ENCODE results near the gene RNF103.
A peak's percentile ranks its signal among the peaks of the same experiment; 100 is the strongest.
"Not testable (repeated sequence)": the region's sequence is repeated elsewhere in the genome, so short reads cannot be mapped to it uniquely, and the experiment has no call there.

Gene RNF103

GRCh38 chr2:86610871-86611270 is 12.8 kb downstream of the RNF103 start:
- peaks cover 19% of the 10 kb centered on the region for H3K4me1 Mint-ChIP-seq
- H3K27ac Mint-ChIP-seq: no peak overlapping the region
- no peaks in the 10 kb centered on the region for H3K9me3 Mint-ChIP-seq
- H3K27me3 Mint-ChIP-seq: no peaks in the 10 kb centered on the region
- ATAC-seq (no peak), DNase-seq (no peak)
- no peak overlapping the region for H3K4me3 Mint-ChIP-seq

DNA sequence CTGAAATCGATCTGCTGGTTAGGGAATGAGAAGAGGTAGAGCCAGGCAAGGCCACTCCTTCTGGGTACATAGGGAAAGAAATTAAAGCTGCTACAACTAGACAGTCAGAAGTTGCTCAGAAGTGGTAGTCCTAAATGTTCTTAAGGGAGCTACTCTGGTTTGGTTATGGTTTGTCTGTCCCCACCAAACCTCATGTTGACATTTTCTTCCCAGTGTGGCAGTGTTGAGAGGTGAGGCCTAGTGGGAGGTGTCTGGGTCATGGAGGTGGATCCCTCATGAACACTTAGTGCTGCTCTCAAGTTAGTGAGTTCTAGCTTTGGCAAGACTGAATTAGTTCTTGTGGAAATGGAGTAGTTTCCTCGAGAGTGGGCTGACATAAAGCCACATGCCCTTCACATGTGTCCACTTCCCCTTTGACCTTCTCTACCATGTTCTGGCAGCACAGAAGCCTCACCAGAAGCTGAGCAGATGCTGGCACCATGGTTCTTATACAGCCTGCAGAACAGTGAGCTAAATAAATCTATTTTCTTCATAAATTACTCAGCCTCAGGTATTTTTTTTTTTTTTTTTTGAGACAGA is 14.7 kb downstream of the RNF103 start:
- peak overlapping the region; percentile 27 for H3K27ac Mint-ChIP-seq
- no peaks in the 10 kb centered on the region for H3K27me3 Mint-ChIP-seq
- ATAC-seq (no peak), DNase-seq (no peak)
- peaks cover 19% of the 10 kb centered on the region for H3K4me1 Mint-ChIP-seq
- no peak overlapping the region for H3K4me3 Mint-ChIP-seq
- no peaks in the 10 kb centered on the region for H3K9me3 Mint-ChIP-seq

- H3K27ac Mint-ChIP-seq: no peak overlapping the region
- H3K9me3 Mint-ChIP-seq: no peaks in the 10 kb centered on the region
- H3K27me3 Mint-ChIP-seq: no peaks in the 10 kb centered on the region
- H3K4me1 Mint-ChIP-seq: no peaks in the 10 kb centered on the region
- ATAC-seq (no peak), DNase-seq (no peak)
- no peak overlapping the region for H3K4me3 Mint-ChIP-seq
These were observed 19.8 kb downstream of the RNF103 start for GRCh38 chr2:86603905-86604304.

DNA sequence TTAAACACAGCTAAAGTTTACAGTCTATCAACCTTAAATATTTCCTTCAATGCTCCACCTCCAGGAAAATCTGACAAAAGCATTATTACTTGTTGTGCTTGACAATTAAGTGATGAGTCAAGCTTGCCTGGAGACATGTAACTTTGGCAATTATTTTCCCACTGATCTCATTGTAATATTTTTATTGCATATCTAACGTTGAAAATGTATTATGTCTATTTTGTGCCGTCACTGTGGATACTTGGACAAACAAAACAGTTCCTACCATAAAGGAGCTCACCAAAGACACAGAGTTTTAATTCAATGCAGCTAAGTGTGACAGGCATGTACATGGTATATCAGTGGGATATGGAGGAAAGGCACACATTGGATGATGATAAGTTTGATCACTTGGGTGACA is 24.7 kb downstream of the RNF103 start:
- ATAC-seq: no peak
- no peaks in the 10 kb centered on the region for H3K27me3 Mint-ChIP-seq
- H3K4me3 Mint-ChIP-seq: no peak overlapping the region
- no peaks in the 10 kb centered on the region for H3K9me3 Mint-ChIP-seq
- no peak for DNase-seq
- H3K4me1 Mint-ChIP-seq: no peaks in the 10 kb centered on the region
- H3K27ac Mint-ChIP-seq: no peak overlapping the region

GRCh38 chr2:86596118-86596517 is 27.5 kb downstream of the RNF103 start:
- no peaks in the 10 kb centered on the region for H3K27me3 Mint-ChIP-seq
- no peak overlapping the region for H3K4me3 Mint-ChIP-seq
- no peaks in the 10 kb centered on the region for H3K4me1 Mint-ChIP-seq

DNA sequence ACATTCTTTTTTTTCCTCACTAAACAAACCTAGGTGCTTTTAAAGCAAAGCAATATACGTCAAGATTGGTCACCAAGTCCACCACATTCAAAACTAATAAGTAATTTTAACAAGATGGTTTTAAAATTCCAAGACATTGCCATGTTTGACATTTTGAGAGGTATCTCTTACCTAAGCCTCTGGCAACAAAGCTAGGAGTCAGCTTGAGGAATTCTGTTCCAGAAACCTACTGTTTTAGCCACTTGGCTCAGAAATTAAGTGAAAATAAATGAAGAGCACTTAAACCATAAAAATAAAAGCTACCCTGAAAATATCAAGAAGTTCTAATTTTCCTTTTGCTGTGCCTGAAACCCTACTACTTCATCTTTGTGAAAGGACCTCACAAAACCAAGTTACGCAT is 30.4 kb downstream of the RNF103 start:
- no peak for DNase-seq
- no peaks in the 10 kb centered on the region for H3K9me3 Mint-ChIP-seq
- ATAC-seq: no peak
- no peaks in the 10 kb centered on the region for H3K4me1 Mint-ChIP-seq
- H3K4me3 Mint-ChIP-seq: no peak overlapping the region
- H3K27me3 Mint-ChIP-seq: no peaks in the 10 kb centered on the region
- no peak overlapping the region for H3K27ac Mint-ChIP-seq

More at GRCh38 chr2:86596118-86596517, 27.5 kb downstream of the RNF103 start:
- Mint-ChIP-seq H3K27ac (no peak overlapping the region), H3K9me3 (no peaks in the 10 kb centered on the region)
- no peak for DNase-seq
- no peak for ATAC-seq

GRCh38 chr2:86592547-86593230 is 31.0 kb downstream of the RNF103 start:
- Mint-ChIP-seq H3K27ac (no peak overlapping the region), H3K27me3 (no peaks in the 10 kb centered on the region), H3K4me1 (no peaks in the 10 kb centered on the region), H3K4me3 (no peak overlapping the region), H3K9me3 (no peaks in the 10 kb centered on the region)
- DNase-seq (no peak), ATAC-seq (no peak)

DNA sequence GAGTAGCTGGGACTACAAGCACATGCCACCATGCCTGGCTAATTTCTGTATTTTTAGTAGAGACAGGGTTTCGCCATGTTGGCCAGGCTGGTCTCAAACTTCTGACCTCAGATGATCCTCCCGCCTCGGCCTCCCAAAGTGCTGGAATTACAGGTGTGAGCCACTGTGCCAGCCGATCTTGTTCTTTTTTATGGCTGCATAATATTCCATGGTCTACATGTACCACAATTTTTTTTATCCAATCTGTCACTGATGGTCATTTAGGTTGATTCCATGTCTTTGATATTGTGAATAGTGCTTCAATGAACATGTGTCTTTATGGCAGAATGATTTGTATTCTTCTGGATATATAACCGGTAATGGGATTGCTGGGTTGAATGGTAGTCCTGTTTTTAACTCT is 34.0 kb downstream of the RNF103 start:
- ATAC-seq, H3K27ac Mint-ChIP-seq, H3K9me3 Mint-ChIP-seq, H3K4me3 Mint-ChIP-seq, H3K27me3 Mint-ChIP-seq, H3K4me1 Mint-ChIP-seq, DNase-seq: not testable (repeated sequence)

DNA sequence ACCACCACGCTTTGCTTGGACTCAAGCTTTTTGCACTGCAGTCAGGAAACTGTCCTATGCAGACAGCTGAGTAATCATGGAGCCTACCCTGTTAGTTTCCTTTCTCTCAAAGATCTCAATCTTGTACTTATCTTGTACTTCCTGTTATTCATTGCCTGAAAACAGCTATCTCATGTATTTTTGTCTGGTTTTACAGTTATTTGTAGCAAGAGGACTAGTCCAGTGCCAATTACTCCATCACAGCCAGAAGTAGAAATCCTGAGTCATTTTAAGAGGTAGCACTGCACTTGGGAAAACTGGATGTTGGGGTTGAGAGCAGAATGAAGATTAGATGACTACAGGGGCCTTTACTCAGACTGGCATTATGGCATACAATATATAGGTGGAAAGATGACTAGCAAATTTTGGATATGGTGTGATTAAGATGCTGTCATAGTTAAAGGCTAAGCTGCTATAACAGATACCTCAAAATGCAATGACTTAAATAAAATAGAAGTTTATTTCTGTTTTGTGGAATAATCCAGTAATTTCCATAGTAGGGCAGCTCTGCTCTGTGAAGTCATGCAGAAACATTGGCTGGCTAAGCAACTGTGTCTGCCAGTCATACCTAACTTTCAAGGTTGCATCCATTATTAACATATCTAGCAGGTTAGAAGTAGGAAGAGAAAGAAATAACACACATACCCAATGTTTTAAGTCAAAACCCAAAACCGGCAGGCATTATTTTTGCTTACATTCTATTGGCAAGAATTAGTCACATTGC is 39.3 kb downstream of the RNF103 start:
- H3K9me3 Mint-ChIP-seq: no peaks in the 10 kb centered on the region
- H3K4me1 Mint-ChIP-seq: peaks cover 15% of the 10 kb centered on the region
- peak overlapping the region in 1 of 2 donors; percentile 28 for H3K27ac Mint-ChIP-seq
- no peak for DNase-seq
- H3K4me3 Mint-ChIP-seq: peak overlapping the region; percentile 7 to 20
- peak; percentile 79 for ATAC-seq
- H3K27me3 Mint-ChIP-seq: no peaks in the 10 kb centered on the region

GRCh38 chr2:86580560-86580959 is 43.1 kb downstream of the RNF103 start:
- H3K4me1 Mint-ChIP-seq: peaks cover 15% of the 10 kb centered on the region
- peaks cover 0 to 3% of the 10 kb centered on the region in 2 donors for H3K9me3 Mint-ChIP-seq
- no peaks in the 10 kb centered on the region for H3K27me3 Mint-ChIP-seq
- H3K4me3 Mint-ChIP-seq: no peak overlapping the region
- DNase-seq: no peak
- no peak overlapping the region for H3K27ac Mint-ChIP-seq
- ATAC-seq: no peak

GRCh38 chr2:86577817-86578456 is 45.7 kb downstream of the RNF103 start:
- no peak overlapping the region for H3K4me3 Mint-ChIP-seq
- peaks cover 0 to 3% of the 10 kb centered on the region in 2 donors for H3K9me3 Mint-ChIP-seq
- ATAC-seq (no peak), DNase-seq (no peak)
- peaks cover under 1% of the 10 kb centered on the region for H3K4me1 Mint-ChIP-seq
- H3K27me3 Mint-ChIP-seq: no peaks in the 10 kb centered on the region
- no peak overlapping the region for H3K27ac Mint-ChIP-seq

DNA sequence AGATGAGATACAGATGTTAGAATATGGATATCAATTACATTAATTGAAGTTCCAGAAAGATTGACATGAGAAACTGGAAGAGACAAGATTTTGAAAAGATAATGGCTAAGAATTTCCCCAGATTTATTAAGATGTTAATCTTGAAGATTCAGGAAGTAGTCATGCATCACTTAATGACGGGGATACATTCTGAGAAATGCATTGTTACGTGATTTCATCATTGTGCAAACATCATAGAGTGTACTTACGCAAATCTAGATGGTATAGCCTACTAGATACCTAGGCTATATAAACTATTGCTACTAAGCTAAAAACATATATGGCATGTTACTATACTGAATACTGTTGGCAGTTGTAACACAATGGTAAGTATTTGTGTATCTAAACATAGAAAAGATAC is 53.6 kb downstream of the RNF103 start:
- no peak for DNase-seq
- ATAC-seq: no peak
- H3K4me3 Mint-ChIP-seq: no peak overlapping the region
- no peaks in the 10 kb centered on the region for H3K27me3 Mint-ChIP-seq
- H3K27ac Mint-ChIP-seq: no peak overlapping the region
- peaks cover 7% of the 10 kb centered on the region for H3K4me1 Mint-ChIP-seq
- peaks cover 0 to 8% of the 10 kb centered on the region in 2 donors for H3K9me3 Mint-ChIP-seq

DNA sequence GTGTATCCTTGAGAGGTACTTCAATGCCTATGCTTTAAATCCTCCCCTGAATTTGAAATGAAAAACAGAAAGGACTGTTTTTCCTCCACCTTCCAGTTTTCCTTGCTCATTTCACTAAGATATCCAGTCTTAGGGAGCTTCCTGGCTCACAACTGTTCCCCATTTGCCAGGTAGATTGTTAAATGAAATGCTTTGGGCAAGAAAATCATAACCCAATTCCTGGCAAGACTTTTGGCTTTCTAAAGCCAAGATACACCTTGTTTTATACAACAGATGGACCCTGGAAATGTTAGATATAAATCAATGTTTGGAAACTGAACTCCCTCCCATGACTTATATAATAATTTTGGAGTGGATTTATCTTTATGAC is 56.9 kb downstream of the RNF103 start:
- Mint-ChIP-seq H3K4me1 (peaks cover 22% of the 10 kb centered on the region), H3K9me3 (peaks cover 5 to 14% of the 10 kb centered on the region in 2 donors), H3K27me3 (no peaks in the 10 kb centered on the region), H3K27ac (no peak overlapping the region), H3K4me3 (no peak overlapping the region)
- DNase-seq (no peak), ATAC-seq (no peak)

- no peak for ATAC-seq
- H3K9me3 Mint-ChIP-seq: peaks cover 5 to 14% of the 10 kb centered on the region in 2 donors
- H3K27me3 Mint-ChIP-seq: no peaks in the 10 kb centered on the region
- H3K4me3 Mint-ChIP-seq: no peak overlapping the region
- no peak for DNase-seq
- H3K4me1 Mint-ChIP-seq: peaks cover 28% of the 10 kb centered on the region
- no peak overlapping the region for H3K27ac Mint-ChIP-seq
These were observed 57.4 kb downstream of the RNF103 start for GRCh38 chr2:86566158-86566820.

DNA sequence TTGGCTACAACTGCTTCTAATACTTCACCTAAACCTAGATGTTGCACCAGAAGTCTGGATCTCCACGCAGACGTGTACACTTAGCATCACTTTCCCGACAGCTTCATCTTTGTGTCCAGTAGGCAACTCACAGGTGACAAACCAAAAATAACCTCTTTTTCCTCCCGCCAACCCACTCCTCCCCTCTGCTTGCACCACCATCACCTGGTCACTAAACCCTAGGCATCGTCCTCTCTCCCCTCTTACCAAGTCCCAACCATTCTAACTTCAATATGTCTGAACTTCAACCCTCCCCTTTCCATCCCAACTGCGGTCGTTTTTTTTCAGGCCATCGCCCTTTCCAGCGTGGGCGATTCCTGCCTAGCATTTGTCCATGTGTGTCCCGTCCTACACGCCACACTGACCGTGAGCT is 60.0 kb downstream of the RNF103 start:
- peaks cover 30% of the 10 kb centered on the region for H3K4me1 Mint-ChIP-seq
- peaks cover 5 to 6% of the 10 kb centered on the region in 2 donors for H3K9me3 Mint-ChIP-seq
- no peaks in the 10 kb centered on the region for H3K27me3 Mint-ChIP-seq
- DNase-seq (no peak), ATAC-seq (no peak)
- peak overlapping the region; percentile 93 to 94 for H3K4me3 Mint-ChIP-seq
- H3K27ac Mint-ChIP-seq: peak overlapping the region; percentile 99

Measured in stimulated activated naive CD8-positive, alpha-beta T cell treated with anti-CD3 and anti-CD28 coated beads, Interleukin-15, amount 100 ng/mL, for 72 hours (primary cell).